Sigmoid colon (tissue), 7 donors: ENCODE measurements around the gene TECPR2. TPM values are rescaled to one million over a fixed set of nuclear protein-coding genes. Genes with fewer than 3 reads are reported as not detected.

Experiments used
- DNase-seq: peaks from one replicate; pipeline ENCODE4 v3.0.0-alpha.2; 2019
- H3K27ac ChIP-seq, 4 donors: fragments of 200-600 bp; sonication (generic); one replicate each; pipeline ENCODE4 v1.5.1; 2016 to 2019; ENCODE audit warnings: mild to moderate bottlenecking in 1 of 4
- H3K27me3 ChIP-seq, 3 donors: fragments of 200-600 bp; sonication (generic); one replicate each; pipeline ENCODE4 v1.5.1; 2019; ENCODE audit warnings: mild to moderate bottlenecking in 1 of 3
- H3K36me3 ChIP-seq, 4 donors: fragments of 200-600 bp; sonication (generic); one replicate each; pipeline ENCODE4 v1.5.1; 2016 to 2019
- H3K4me1 ChIP-seq, 4 donors: fragments of 200-600 bp; sonication (generic); one replicate each; pipeline ENCODE4 v1.5.1; 2017 to 2019
- H3K4me3 ChIP-seq, 4 donors: fragments of 200-600 bp; sonication (generic); one replicate each; pipeline ENCODE4 v1.5.1; 2017 to 2019; ENCODE audit warnings: mild to moderate bottlenecking in 2 of 4, moderate library complexity in 1 of 4
- H3K9me3 ChIP-seq, 4 donors: fragments of 200-600 bp in 3 of 4; sonication (generic) in 3 of 4; one replicate each; pipeline versions ENCODE4 v1.5.1 to v1.6.1; 2013 to 2019
- CTCF ChIP-seq, 4 experiments: fragments of 450-650 bp in 3 of 4; fragments of 200-600 bp in 1 of 4; IDR thresholded peaks; one replicate each; pipeline ENCODE4 v1.5.1; 2016 to 2019; ENCODE audit warnings: antibody characterized with exemption in 4 of 4, mild to moderate bottlenecking in 3 of 4, moderate library complexity in 2 of 4
- EP300 ChIP-seq, 4 donors: sonication (generic); formaldehyde crosslinking; IDR thresholded peaks; one replicate each; pipeline ENCODE4 v1.6.1; 2017; ENCODE audit warnings: antibody characterized with exemption in 4 of 4
- POLR2A ChIP-seq, 2 donors: fragments of 450-650 bp; IDR thresholded peaks; one replicate each; pipeline ENCODE4 v1.6.1; 2016; ENCODE audit warnings: antibody characterized with exemption in 2 of 2, mild to moderate bottlenecking in 2 of 2, moderate library complexity in 2 of 2
- POLR2AphosphoS5 ChIP-seq, 4 donors: sonication (generic); formaldehyde crosslinking; IDR thresholded peaks; one replicate each; pipeline ENCODE4 v1.6.1; 2017; ENCODE audit warnings: antibody characterized with exemption in 4 of 4
- WGBS, 2 donors: extraction: QIAGEN DNeasy Blood & Tissue Kit; methylation state at CpG; one replicate each; pipeline ENCODE4 v1.1.7; 2013; 5-methylcytosine and 5-hydroxymethylcytosine counted together
- intact Hi-C: fragments of 100-400 bp; cut with DNase I; formaldehyde crosslinking; loops from one replicate; pipeline ENCODE4 v1.15.1; 2023
- polyA plus RNA-seq, 3 donors: library from polyadenylated mRNA; stranded (reverse); fragments of 200-250 nt; gene quantifications; one replicate each; pipeline ENCODE4 v1.2.3, GENCODE V29; 2013
- total RNA-seq, 4 donors: library from RNA; depleted of rRNA; stranded (reverse); fragments of >200 nt; gene quantifications; one replicate each; pipeline ENCODE4 v1.1.0, GENCODE V29; 2016
- donor health status: healthy with polysubstance abuse.
- donor health status: Bipolar disorder and iron deficiency.
- donor health status: healthy.

Gene TECPR2
- total and polyA plus RNA-seq, 7 donors, result 2.1 to 51.0 (median 15.3) TPM

GRCh38 chr14:102370305-102370809, 7.6 kb downstream of the TECPR2 start:
- no peak overlapping the region for H3K4me3 ChIP-seq
- H3K4me1 ChIP-seq, result peaks cover 0 to 10% (median 0%) of the 10 kb centered on the region in 4 donors
- WGBS, 2 donors, result 78 to 80% methylated on average over 11 of the region's 11 CpGs
- no peak overlapping the region for H3K27ac ChIP-seq
- no peaks in the 10 kb centered on the region for H3K36me3 ChIP-seq
- TF ChIP-seq EP300 (IDR thresholded peaks at IDR 0.05) (no peak), POLR2AphosphoS5 (IDR thresholded peaks at IDR 0.05) (no peak)
- H3K9me3 ChIP-seq, result no peaks in the 10 kb centered on the region
- DNase-seq, result no peak
- intact Hi-C loops, result no loop called here
- no peaks in the 10 kb centered on the region for H3K27me3 ChIP-seq

DNA sequence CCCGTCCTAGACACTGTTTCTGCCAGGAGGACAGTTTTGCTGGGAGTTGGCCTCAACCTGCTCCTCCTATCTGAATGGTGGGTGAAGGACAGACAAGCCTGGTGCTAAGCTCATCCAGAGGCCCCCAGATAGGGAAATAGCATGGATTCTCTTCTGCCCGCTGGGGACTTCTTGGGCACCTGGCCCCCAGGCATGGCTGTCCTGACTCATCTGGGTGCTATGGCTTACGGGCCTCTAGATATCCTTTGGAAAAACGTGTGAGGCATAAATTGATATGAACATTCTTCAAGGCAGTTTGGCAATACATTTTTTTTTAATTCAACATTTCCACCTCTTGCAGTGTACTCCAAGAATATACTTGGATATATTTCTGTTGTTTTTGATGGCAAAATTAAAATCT, 8.6 kb downstream of the TECPR2 start:
- H3K27ac ChIP-seq, result no peak overlapping the region
- H3K4me3 ChIP-seq, result no peak overlapping the region
- TF ChIP-seq CTCF (IDR thresholded peaks at IDR 0.05) (no peak), POLR2A (IDR thresholded peaks at IDR 0.05) (no peak), EP300 (IDR thresholded peaks at IDR 0.05) (no peak), POLR2AphosphoS5 (IDR thresholded peaks at IDR 0.05) (no peak)
- H3K9me3 ChIP-seq, result no peaks in the 10 kb centered on the region
- H3K27me3 ChIP-seq, result no peaks in the 10 kb centered on the region
- 93% methylated on average over 4 of the region's 4 CpGs for WGBS, 2 donors
- no peak for DNase-seq
- H3K36me3 ChIP-seq, result no peaks in the 10 kb centered on the region
- intact Hi-C loops, result no loop called here
- peaks cover 0 to 6% (median 0%) of the 10 kb centered on the region in 4 donors for H3K4me1 ChIP-seq

- Histone ChIP-seq H3K9me3 (no peaks in the 10 kb centered on the region), H3K27ac (no peak overlapping the region), H3K27me3 (no peaks in the 10 kb centered on the region), H3K4me1 (peaks cover 0 to 4% (median 0%) of the 10 kb centered on the region in 4 donors), H3K36me3 (peaks cover 0 to 15% (median 1%) of the 10 kb centered on the region in 4 donors), H3K4me3 (no peak overlapping the region)
- DNase-seq, result no peak
- WGBS, 2 donors, result 85 to 90% methylated on average over 3 of the region's 3 CpGs
- intact Hi-C loops, result no loop called here
- no peak for TF ChIP-seq POLR2A (IDR thresholded peaks at IDR 0.05)
- TF ChIP-seq POLR2AphosphoS5 (IDR thresholded peaks at IDR 0.05), result no peak
- no peak for TF ChIP-seq CTCF (IDR thresholded peaks at IDR 0.05)
- no peak for TF ChIP-seq EP300 (IDR thresholded peaks at IDR 0.05)
Observed at GRCh38 chr14:102373110-102373509, 10.4 kb downstream of the TECPR2 start.

- TF ChIP-seq POLR2A (IDR thresholded peaks at IDR 0.05), result no peak
- no peak for TF ChIP-seq CTCF (IDR thresholded peaks at IDR 0.05)
- TF ChIP-seq POLR2AphosphoS5 (IDR thresholded peaks at IDR 0.05), result no peak
- no peak for TF ChIP-seq EP300 (IDR thresholded peaks at IDR 0.05)
- no peak for DNase-seq
- no peaks in the 10 kb centered on the region for H3K9me3 ChIP-seq
- H3K36me3 ChIP-seq, result peaks cover 0 to 25% (median 8%) of the 10 kb centered on the region in 4 donors
- peaks cover 0 to 4% (median 0%) of the 10 kb centered on the region in 4 donors for H3K4me1 ChIP-seq
- intact Hi-C loops, result no loop called here
- H3K4me3 ChIP-seq, result no peak overlapping the region
- no peaks in the 10 kb centered on the region for H3K27me3 ChIP-seq
- 80 to 94% methylated on average over 2 of the region's 2 CpGs for WGBS, 2 donors
- H3K27ac ChIP-seq, result no peak overlapping the region
Observed at GRCh38 chr14:102374264-102374663, 11.5 kb downstream of the TECPR2 start.

GRCh38 chr14:102375119-102375518, 12.4 kb downstream of the TECPR2 start:
- 91 to 95% methylated on average over 5 of the region's 5 CpGs for WGBS, 2 donors
- Histone ChIP-seq H3K4me3 (no peak overlapping the region), H3K36me3 (peaks cover 0 to 32% (median 14%) of the 10 kb centered on the region in 4 donors), H3K4me1 (peaks cover 0 to 4% (median 0%) of the 10 kb centered on the region in 4 donors), H3K27me3 (no peaks in the 10 kb centered on the region), H3K27ac (no peak overlapping the region), H3K9me3 (no peaks in the 10 kb centered on the region)
- intact Hi-C loops, result no loop called here
- TF ChIP-seq EP300 (IDR thresholded peaks at IDR 0.05) (no peak), CTCF (IDR thresholded peaks at IDR 0.05) (no peak), POLR2AphosphoS5 (IDR thresholded peaks at IDR 0.05) (no peak), POLR2A (IDR thresholded peaks at IDR 0.05) (no peak)
- no peak for DNase-seq
